Dermis microvascular lymphatic vessel endothelial cell (primary cell): ENCODE data around the gene VPS36. TPM values are rescaled to one million over a fixed set of nuclear protein-coding genes. Genes with fewer than 3 reads are reported as not detected.
A peak's percentile ranks its signal among the peaks of the same experiment; 100 is the strongest.
"Not testable (repeated sequence)": the region's sequence is repeated elsewhere in the genome, so short reads cannot be mapped to it uniquely, and the experiment has no call there.

Experiments
- DNase-seq, 2 donors: peaks; one replicate each; pipeline versions ENCODE4 v3.0.0 to v3.0.0-alpha.2; 2010; ENCODE audit warnings: low read depth in 2 of 2
- total RNA-seq: library from RNA; depleted of rRNA; stranded (reverse); fragments of >200 nt; gene quantifications from 2 replicates; pipeline ENCODE4 v1.2.1, GENCODE V29; 2014

The VPS36 gene, protein sequence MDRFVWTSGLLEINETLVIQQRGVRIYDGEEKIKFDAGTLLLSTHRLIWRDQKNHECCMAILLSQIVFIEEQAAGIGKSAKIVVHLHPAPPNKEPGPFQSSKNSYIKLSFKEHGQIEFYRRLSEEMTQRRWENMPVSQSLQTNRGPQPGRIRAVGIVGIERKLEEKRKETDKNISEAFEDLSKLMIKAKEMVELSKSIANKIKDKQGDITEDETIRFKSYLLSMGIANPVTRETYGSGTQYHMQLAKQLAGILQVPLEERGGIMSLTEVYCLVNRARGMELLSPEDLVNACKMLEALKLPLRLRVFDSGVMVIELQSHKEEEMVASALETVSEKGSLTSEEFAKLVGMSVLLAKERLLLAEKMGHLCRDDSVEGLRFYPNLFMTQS
- 18.9 and 20.5 TPM in 2 replicates for total RNA-seq

DNA sequence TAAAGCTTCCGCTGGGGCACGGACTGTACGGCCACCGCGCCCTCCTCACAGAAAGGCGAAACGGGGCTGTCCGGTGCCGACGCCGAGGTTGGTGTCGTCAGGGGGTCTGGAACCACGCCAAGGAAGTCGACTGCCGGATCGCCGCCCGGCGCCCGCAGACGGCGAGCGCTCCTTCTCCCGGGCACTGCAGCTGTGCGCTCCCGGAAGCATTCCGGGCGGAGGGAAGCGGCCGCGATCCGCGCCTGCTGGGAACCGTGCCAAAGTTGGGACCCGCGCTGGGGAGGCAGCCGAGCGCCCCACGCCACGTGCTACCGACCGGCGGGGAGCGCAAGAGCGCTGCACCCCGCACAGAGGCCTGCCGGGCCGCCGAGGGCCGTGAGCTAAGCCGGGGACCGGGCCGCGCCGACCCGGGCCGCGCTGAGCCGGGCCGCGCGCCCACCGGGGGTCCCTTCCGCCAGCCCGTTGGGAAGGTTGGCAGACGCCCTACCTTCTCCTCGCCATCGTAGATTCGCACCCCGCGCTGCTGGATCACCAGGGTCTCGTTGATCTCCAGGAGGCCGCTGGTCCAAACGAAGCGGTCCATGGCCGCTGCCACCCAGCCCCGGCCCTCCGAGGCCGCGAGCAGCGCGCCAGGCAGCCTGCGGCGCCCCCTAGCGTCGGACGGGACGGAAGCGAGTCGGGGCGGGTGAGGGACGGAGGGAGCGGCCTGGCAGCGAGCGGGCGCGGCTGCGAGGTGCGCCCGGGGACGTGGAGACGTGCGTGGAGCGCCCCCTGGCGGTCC lies at the start of gene VPS36:
VPS36 (minus strand) TSS at position 623 of the 781 bp plus-strand sequence; CDS start at position 583, 40 bp downstream.
- DNase-seq: peak; percentile 86 to 94

DNA sequence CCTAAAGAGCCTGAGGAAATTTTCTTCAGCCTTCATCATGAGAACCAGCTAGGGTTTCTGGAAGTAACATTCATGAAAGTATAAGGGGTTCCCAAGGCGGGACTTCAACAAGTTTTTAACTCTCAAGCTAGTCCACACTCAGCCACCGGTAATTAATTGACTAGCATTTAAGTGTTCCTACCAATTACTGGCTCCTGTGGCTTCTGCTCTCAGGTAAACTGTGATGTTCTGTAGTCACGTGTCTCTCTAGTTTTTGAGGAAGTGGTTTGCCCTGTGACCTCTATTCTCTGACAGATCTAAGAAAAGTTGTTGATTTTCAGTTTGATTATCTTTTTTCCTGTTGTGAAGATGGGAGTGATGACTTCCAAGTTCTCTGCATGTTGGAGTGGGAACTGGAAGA lies 47.5 kb upstream of the VPS36 start:
- DNase-seq: not testable (repeated sequence)

DNA sequence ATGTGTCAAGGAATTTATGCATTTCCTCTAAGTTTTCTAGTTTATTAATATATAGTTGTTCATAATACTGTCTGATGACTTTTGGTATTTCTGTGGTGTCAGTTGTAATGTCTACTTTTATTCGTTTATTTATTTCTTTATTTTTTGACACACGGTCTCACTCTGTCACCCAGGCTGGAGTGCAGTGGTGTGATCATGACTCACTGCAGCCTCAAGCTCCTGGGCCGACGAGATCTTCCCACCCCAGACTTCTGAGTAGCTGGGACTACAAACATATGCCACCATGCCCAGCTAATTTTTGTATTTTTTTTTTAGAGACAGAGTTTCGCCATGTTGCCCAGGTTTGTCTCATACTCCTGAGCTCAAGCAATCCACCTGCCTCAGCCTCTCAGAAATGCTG lies 43.8 kb upstream of the VPS36 start:
- not testable (repeated sequence) for DNase-seq

DNA sequence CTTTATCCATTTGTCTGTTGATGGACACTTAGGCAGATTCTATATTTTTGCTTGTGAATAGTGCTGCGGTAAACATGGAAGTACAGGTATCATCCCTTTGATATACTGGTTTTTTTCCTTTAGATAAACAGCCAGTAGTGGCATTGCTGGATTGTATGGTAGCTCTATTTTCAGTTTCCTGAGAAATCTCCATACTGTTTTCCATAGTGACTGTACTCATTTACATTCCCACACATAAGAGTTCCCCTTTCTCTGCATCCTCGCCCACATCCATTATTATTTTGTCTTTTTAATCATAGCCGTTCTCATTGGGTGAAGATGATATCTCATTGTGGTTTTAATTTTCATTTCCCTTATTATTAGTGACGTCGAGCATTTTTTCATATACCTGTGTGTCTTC lies 40.6 kb upstream of the VPS36 start:
- DNase-seq: not testable (repeated sequence)

DNA sequence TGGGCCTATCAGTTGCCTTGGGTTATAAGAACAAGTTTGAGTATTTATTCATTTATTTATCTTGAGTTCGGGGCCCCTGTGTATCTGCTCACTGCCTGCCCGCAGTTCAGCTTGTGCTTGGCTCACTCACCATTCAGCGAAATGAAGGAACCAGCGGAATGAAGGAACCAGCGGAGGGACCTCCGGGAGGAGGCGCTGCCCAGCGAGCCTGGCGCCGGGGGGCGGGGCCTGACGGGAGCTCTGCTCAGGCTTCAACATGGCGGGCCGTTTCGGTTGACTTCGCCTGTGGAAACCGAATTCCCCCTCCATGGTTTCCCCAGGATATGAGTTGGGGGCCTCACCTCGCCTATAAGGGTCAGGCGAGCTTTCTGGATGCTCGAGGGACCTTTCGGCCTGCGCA lies 38.3 kb upstream of the VPS36 start:
- DNase-seq: not testable (repeated sequence)

DNA sequence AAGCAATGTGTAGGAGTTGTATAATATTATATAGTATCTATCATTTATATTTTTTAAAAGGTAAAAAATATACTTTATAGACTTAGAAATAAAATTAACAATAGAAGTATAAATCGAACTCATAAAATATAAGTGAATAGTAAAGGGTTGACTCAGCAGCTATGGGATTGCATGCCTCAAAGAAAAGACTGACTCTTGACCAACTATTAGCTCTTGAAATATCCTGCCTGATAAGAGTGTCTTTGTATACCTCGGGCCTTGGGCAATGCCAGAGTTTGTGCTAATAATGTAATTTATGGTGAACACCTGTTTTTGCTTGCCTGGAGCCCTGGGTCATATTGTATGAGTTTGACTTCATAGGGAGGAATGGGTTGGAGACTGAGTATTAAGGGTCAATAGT lies 36.6 kb upstream of the VPS36 start:
- not testable (repeated sequence) for DNase-seq

DNA sequence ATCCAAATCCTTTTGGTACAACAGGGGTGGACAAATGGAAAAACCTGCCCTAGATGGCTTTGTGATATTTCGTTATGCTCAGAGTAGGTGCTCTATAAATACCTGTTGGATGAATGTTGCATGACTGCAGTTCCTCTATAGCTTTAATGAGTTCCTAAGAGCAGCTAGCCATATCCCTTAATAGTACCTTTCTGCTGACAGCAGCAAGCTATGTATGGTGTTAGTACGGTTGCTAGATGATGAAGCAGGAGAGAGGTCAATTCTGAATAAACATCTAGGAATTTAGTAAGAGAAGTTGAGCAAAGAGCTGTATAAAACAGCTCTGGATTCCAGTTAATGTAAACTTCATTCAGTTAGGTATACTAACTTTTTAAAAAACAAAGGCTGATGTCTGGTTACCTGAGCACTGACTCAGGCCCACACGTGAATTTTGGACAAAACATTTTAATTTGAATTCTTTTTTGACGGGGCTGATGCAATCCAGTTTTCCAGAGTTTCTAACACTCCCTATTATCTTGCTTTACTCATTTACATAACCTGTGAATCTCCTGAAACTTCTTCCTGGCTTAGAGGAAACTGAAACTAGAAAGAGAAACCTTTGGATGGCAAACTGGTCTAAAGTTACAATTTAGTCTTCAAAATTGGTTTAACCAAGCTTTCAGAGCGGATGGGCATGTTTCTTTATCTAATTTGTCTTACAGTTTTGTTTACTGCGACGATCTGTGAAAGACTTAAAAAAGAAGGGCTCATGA lies 30.4 kb upstream of the VPS36 start:
- not testable (repeated sequence) for DNase-seq

DNA sequence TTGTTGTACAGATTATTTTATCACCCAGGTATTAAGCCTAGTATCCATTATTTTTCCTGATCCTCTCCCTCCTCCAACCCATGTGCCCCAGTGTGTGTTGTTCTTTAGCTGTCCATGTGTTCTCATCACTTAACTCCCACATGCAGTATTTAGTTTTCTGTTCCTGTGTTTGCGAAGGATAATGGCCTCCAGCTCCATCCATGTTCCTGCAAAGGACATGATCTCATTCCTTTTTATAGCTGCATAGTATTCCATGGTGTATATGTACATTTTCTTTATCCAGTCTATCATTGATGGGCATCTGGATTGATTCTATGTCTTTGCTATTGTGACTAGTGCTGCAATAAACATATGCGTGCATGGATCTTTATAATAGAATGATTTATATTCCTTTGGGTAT lies 18.1 kb upstream of the VPS36 start:
- not testable (repeated sequence) for DNase-seq

DNA sequence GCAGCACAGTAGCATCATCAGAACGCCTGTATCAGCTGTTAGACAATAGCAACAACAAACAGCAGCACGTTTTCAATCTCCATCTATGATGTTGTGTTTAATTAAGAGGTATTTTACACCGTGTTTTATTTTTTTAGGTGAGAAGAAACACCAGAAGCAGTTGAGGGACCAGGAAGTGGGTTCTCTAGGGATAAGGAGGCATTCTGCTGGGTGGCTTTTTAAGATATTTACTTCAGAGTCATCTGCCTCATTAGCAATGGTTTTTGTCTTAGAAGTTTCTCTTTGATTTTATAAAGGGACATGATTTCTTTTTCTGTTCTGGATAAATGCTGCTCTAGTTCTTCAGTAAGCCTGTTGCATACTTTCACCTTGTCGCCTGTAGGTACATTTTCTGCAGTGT lies 13.1 kb upstream of the VPS36 start:
- DNase-seq: no peak

DNA sequence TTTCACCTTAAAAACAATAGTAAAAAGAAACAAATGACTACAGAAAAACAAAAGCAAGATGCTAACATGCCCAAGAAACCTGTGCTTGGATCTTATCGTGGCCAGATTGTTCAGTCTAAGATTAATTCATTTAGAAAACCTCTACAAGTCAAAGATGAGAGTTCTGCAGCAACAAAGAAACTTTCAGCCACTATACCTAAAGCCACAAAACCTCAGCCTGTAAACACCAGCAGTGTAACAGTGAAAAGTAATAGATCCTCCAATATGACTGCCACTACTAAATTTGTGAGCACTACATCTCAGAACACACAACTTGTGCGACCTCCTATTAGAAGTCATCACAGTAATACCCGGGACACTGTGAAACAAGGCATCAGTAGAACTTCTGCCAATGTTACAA lies 10.8 kb upstream of the VPS36 start:
- DNase-seq: no peak

DNA sequence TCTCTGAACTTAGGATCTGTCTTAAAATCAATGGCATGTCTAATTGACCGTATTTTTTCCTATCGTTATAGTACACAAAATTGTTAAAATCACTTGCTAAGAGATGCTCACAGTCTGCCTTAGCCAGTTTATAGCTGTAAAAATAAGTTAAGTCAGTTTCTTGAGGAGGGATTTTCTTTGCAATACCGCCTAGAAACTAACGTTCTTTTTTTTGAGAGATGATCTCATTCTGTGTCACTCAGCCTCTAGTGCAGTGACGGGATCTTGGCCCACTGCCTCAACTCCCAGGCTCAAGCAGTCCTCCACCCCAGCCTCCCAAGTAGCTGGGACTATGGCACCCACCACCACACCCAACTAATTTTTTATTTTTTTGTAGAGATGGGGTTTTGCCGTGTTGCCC lies 9.2 kb upstream of the VPS36 start:
- DNase-seq: peak in 1 of 2 donors; percentile 53

DNA sequence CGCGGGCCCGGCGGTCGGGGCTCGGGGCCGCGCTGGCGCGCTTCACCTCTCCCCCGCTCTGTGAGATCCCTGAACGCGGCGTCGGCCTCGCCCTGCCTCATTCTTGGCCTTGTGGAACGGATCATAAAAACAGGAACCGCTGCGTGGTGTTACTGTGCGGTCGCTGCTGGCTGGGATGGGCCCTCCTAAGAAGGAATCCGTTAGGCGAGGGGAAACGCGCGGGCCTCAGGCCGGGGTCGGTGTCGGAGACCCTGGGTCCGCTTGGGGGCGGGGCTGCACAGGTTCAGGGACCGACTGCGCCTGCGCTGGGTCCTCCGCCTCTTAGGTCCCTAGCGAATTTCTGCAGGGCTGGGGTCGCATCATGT lies 5.2 kb upstream of the VPS36 start:
- peak; percentile 45 to 81 for DNase-seq

DNA sequence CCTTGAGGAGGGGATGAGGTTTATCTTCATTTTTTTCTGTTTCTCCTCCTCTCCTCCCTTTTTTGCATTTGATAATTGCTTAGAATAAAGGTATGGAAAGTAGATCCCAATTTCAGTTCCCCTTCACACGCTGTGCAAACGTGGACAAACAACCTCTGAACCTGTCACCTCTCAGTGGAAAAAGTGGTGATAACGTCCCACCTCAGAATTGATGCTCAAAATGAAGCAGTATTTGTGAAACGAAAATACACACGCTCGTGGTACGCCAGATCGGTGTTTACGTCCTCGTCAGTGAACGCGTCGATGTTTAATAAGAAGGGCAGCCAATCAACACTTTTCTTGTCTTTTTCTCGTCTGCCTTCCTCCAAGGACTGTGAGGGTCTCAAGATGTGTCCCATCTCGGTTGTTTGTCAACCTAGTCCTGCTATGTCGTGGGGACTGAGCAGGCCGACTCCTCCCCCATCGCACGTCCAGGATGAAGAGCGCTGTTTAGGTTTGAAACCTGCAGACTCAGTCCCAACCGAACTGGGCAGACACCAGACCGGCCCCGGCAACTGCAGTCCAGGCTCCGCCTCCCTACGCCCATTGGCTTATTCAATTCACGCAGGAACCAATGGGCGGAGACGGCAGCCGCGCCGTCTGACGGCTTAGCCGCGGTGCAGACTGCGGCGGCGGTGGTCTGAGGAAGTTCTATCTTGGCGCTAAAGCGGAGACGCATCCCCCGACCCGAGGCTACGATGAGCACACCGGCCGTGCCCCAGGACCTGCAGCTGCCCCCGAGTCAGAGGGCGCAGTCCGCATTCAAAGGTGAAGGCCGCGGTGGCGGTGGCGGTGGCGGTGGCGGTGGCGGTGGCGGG lies 4.6 kb upstream of the VPS36 start, which contains the start of gene CKAP2:
CKAP2 (plus strand) TSS at position 659 of the 857 bp plus-strand sequence; CDS start at position 738, 79 bp downstream.
- peak; percentile 90 to 98 for DNase-seq

DNA sequence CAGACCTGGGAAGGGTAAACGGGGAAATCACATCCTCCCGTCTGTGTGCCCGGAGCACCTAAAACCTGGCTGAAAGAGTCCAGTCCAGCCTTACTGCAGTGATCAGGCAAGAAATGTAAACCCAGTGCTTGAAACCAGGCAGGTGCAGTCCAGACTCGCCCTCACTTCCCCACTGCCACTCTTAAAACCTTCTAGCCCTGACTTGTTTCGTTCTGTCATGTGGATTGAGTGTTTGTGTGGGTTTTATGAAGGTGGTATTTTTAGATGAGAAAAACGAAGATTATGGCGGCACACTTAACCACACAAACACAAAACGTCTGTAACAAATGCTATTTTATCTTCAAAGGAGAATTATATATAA lies 4.0 kb upstream of the VPS36 start:
- no peak for DNase-seq

DNA sequence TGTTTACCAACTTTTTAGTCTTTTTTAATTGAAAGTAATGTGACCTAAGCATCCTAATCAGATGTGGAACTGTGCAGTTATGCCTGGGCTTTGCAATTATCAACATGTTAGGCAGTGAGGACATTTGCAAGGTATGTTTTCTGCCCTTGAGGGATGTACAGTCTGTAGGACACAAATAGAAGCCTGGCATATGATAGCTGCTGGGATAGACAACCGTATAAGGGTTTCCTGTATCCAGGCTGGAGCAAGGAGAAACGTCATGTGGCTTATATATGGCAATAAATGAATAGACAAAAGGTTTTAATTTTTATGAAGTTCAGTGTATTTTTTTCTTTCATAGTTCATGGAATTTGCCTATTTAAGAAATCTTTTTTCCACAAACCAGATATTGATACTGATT lies 2.0 kb upstream of the VPS36 start:
- DNase-seq: no peak

DNA sequence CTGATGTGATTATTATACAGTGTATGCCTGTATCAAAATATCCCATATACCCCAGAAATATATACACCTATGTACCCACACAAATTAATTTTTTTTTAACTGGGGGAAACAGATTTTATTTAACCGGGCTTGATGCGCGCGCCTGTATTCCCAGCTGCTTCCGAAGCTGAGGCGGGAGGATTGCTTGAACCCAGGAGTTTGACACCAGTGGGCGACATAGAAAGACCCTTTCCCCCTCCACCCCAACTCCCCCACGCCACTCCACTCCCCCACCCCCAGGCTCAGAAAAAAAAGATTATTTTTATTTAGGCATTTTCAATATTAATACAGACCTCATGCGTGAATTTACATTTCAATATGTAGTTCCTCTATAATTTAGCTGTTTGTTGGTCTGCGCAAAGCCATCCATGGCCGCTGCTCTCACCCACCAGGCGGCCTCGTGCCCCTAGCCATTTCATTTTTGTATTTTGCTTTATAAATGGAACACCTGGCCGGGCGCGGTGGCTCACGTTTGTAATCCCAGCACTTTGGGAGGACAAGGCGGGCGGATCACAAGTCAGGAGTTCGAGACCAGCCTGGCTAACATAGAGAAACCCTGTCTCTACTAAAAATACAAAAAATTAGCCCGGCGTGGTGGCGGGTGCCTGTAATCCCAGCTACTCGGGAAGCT lies 836 bp upstream of the VPS36 start:
- no peak for DNase-seq

DNA sequence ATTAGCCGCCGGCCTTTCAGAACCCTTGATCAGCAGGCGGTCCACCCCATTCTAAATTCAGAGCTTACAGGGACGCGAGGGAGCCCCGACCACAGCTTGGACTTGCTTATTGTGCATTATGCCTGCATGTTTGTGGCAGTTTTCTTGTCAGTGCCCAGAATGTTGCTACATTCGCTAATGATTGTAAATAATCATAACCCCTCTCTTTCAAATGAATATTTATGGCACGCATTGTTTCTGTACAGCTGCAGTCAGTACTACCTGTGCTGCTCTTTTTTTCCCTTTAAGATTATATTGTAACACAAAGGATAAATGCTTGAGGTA lies 321 bp upstream of the VPS36 start:
- DNase-seq: no peak

DNA sequence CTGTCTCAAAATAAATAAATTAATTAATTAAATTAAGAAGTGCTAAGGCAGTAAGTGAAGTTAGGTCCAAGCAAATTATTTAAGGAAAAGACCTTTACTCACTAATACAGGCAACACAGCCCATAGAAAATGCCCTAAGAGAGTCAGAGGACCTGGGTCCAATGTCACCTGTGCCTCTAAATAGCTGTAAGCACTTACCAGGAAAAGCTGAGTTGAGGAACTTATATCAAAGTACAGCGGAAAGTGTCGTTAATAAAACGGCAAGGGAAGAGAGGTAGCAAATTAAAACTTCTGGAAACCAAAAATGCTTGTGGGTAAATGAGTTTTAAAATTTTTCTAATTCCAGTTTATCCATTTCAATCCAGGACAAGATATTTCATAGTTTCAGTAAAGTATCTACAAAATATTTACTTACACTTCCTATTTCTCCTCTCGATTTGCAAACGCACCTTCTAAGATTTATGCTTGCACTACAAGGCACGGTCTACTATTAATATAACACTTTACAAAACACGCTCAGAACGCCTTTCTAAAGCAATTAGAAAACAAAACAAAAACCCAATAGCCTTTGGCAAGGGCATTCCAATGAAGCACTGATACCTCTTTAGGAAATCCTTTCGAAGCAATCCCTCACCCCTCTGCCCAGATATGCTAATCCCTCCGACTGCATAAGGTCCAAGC lies 963 bp downstream of the VPS36 start:
- no peak for DNase-seq

DNA sequence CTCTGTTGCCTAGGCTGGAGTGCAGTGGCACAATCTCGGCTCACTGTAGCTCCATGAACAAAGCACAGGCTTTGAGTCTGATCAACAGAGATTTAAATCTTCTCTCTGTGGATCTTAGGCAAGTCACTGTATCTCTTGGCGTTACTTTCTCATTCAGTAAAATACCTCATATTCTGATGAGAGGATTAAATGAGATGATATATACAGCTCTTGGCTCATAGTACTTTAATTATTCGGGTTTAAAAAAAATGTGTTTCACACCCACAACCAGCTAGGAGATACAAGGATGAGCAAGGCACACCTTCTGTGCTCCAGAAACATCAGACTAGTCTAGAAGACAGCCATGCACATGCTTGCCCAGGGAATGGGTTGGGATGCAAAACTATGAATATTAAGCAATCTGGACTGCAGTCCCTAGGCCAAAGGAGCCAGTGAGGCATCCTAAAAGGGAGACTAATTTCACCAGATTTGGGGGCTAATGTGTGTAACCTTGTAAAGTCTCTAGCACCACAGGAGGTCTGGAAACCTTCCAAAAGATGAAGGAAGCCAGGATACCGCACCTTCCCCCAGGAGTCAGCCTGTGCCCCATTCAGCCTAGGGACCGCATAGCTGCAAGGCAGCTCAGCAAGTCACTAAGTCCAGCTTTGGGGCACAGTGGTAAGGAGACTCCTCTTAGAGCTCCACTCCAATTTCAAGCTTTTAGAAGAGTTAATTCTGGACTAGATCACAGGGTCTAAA lies 2.5 kb downstream of the VPS36 start:
- DNase-seq: no peak
